Right atrium auricular region (tissue), 2 donors: ENCODE data around the gene PAFAH1B2. TPM values are rescaled to one million over a fixed set of nuclear protein-coding genes. Genes with fewer than 3 reads are reported as not detected.

Experiments
- DNase-seq: peaks from one replicate; pipeline ENCODE4 v3.0.0-alpha.2; 2019; ENCODE audit warnings: low spot score
- H3K27ac ChIP-seq, 2 donors: fragments of 200-600 bp; sonication (generic); 1 replicate in 1 of 2; 2 replicates in 1 of 2; pipeline ENCODE4 v1.5.1; 2016 to 2019
- H3K27me3 ChIP-seq, 2 donors: fragments of 200-600 bp; sonication (generic); one replicate each; pipeline versions ENCODE4 v1.5.1 to v1.6.0; 2017 to 2019
- H3K36me3 ChIP-seq: fragments of 200-600 bp; sonication (generic); one replicate; pipeline ENCODE4 v1.5.1; 2016
- H3K4me1 ChIP-seq, 2 donors: fragments of 200-600 bp; sonication (generic); one replicate each; pipeline versions ENCODE4 v1.5.1 to v1.6.0; 2017 to 2019
- H3K4me3 ChIP-seq, 2 donors: fragments of 200-600 bp; sonication (generic); 1 replicate in 1 of 2; 2 replicates in 1 of 2; pipeline ENCODE4 v1.5.1; 2017 to 2019; ENCODE audit warnings: mild to moderate bottlenecking in 1 of 2, moderate library complexity in 1 of 2
- H3K9me3 ChIP-seq, 2 donors: fragments of 200-600 bp; sonication (generic); one replicate each; pipeline ENCODE4 v1.5.1; 2019
- total RNA-seq, 2 donors: library from RNA; depleted of rRNA; stranded (reverse); fragments of >200 nt; gene quantifications; one replicate each; pipeline ENCODE4 v1.1.0, GENCODE V29; 2016
- TF ChIP-seq, protein P1 (sequence below), 2 donors: fragments of 200-600 bp; sonication (generic); IDR thresholded peaks; one replicate each; pipeline ENCODE4 v1.5.1; 2019; ENCODE audit warnings: antibody characterized with exemption in 2 of 2

The PAFAH1B2 gene
- total RNA-seq, 2 donors from 2014 or later, result 41.1 to 65.8 TPM

DNA sequence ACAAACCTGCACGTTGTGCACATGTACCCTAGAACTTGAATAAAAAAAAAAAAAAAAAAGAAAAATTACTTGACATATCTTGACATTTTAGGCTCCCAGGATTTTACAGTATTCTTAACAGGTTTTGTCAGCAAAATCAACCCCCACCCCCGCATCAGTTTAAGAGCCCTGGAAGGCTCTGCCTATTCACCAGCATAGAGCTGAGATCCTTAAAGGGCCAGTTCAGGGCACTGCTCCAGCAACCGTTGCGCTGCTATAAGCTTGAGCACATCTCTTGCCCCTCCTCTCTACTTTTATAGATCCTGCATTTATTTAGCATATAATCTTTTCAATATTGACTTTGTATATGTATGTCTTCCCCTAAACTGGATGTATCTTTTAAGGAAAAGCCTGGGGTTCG, 697 bp upstream of the PAFAH1B2 start:
- Histone ChIP-seq H3K4me1 (peaks cover 0 to 40% of the 10 kb centered on the region in 2 donors), H3K9me3 (no peaks in the 10 kb centered on the region)
- DNase-seq, result peak; percentile 64

DNA sequence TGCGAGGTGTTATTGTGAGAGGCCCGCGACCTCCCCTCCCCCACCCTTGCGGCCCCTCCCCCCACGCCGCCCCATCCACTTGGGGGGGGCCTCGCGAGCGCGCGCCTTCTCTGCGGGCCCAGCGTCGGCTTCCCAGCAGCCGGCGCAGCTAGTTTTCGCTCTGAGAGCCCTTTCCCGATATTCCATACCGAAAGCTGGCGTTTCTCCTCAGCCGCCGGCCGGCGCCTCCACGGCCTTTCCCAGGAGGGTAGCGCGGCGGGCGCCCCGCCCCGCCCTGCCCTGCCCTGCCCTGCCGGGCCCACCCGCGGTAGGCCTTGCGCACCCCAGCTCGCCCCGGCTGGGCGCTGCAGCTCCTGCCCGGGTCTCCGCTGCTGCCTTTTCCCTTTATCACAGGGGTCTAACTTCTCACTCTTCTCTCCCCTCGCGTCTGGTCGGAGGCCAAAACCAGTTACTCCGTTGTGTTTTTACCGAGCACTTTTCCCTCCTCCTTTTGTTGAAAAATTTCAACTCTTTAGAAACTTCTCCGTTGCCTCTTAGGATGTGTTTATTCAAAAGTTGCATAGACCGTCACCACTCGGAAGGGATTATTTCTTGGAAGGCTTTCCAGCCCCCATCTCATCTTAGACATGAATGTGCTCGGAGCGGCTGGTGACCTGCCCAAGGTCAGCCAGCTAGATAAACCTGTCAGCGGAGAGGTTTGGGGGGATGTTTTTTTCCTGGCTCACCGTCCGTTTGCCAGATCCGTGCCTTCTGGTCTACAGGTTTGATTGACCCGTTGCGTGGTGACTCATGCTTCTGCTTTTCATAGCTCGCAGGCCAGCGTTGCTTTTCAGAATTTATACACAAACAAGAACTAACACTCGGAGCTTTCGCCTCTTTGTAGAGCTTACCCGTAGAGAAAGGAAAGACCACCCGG, 648 bp downstream of the PAFAH1B2 start:
- Histone ChIP-seq H3K36me3 (peaks cover 12% of the 10 kb centered on the region), H3K9me3 (no peaks in the 10 kb centered on the region), H3K4me1 (peaks cover 0 to 45% of the 10 kb centered on the region in 2 donors), H3K4me3 (peak overlapping the region; percentile 94 to 97), H3K27ac (peak overlapping the region; percentile 96), H3K27me3 (no peaks in the 10 kb centered on the region)
- peak; percentile 78 for DNase-seq
- TF ChIP-seq, protein P1, sequence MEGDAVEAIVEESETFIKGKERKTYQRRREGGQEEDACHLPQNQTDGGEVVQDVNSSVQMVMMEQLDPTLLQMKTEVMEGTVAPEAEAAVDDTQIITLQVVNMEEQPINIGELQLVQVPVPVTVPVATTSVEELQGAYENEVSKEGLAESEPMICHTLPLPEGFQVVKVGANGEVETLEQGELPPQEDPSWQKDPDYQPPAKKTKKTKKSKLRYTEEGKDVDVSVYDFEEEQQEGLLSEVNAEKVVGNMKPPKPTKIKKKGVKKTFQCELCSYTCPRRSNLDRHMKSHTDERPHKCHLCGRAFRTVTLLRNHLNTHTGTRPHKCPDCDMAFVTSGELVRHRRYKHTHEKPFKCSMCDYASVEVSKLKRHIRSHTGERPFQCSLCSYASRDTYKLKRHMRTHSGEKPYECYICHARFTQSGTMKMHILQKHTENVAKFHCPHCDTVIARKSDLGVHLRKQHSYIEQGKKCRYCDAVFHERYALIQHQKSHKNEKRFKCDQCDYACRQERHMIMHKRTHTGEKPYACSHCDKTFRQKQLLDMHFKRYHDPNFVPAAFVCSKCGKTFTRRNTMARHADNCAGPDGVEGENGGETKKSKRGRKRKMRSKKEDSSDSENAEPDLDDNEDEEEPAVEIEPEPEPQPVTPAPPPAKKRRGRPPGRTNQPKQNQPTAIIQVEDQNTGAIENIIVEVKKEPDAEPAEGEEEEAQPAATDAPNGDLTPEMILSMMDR (IDR thresholded peaks at IDR 0.05), result no peak

More for the DNA sequence above, 697 bp upstream of the PAFAH1B2 start:
- TF ChIP-seq, protein P1 (IDR thresholded peaks at IDR 0.05), result no peak
- Histone ChIP-seq H3K4me3 (peak overlapping the region; percentile 94 to 97), H3K27me3 (no peaks in the 10 kb centered on the region), H3K27ac (peak overlapping the region; percentile 96), H3K36me3 (peaks cover 12% of the 10 kb centered on the region)

DNA sequence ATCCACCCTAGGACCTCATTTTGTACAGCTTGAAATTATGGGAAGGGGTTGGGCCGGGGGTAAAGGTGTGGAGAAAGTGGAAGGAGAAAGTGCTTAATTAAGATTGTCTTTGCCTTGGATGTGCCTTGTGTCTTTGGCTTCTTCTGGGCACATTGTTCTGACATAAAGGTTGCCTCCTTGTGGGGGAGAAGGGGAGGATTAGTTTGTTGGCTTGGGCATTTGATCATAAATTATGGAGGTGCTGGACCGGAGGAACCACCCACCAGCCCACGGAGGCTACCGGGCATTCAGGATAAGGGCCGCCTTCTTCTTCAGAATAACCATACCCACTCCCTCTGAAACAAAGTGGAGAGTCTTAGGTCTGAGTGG, 1.3 kb downstream of the PAFAH1B2 start:
- DNase-seq, result no peak
- Histone ChIP-seq H3K27ac (peak overlapping the region; percentile 96), H3K4me3 (peak overlapping the region; percentile 94 to 97), H3K27me3 (no peaks in the 10 kb centered on the region), H3K36me3 (peaks cover 12% of the 10 kb centered on the region), H3K9me3 (no peaks in the 10 kb centered on the region), H3K4me1 (peaks cover 0 to 48% of the 10 kb centered on the region in 2 donors)
- TF ChIP-seq, protein P1 (IDR thresholded peaks at IDR 0.05), result no peak

DNA sequence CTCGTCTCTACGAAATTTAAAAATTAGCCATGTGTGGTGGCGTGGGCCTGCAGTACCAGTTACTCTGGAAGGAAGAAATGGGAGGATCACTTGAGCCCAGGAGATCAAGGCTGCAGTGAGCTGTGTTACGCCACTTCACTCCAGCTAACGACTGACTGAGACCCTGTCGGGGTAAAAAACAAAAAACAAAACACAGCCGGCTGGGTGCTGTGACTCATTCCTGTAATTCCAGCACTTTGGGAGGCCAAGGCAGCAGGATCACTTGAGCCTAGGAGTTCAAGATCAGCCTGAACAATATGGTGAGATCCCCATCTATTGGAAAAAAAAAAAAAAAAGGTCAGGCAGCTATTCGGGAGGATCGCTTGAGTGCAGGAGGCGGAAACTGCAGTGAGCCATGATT, 2.4 kb downstream of the PAFAH1B2 start:
- H3K9me3 ChIP-seq, result no peaks in the 10 kb centered on the region
- TF ChIP-seq, protein P1 (IDR thresholded peaks at IDR 0.05), result no peak
- peak overlapping the region in 1 of 2 donors; percentile 16 for H3K27ac ChIP-seq
- H3K36me3 ChIP-seq, result peaks cover 12% of the 10 kb centered on the region
- H3K27me3 ChIP-seq, result no peaks in the 10 kb centered on the region
- peaks cover 0 to 51% of the 10 kb centered on the region in 2 donors for H3K4me1 ChIP-seq
- no peak overlapping the region for H3K4me3 ChIP-seq
- DNase-seq, result no peak

DNA sequence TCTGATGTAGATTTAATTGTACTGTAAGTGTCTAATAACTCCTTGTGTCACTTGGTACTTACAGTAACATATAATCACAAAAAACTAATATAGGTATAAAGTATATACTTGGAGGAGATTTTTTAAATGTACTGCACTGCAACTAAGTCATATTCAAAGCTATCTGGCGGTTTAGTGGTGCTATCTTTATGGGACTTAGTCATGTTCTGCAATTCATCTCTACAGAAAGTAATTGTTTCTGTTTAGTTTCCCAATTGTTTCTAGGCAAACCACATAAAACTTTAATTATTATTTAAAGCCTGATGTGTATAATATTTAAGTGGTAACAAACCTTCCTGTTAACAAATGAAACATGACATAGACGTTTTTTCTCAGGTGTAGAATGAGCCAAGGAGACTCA, 8.0 kb downstream of the PAFAH1B2 start:
- H3K4me1 ChIP-seq, result peaks cover 0 to 49% of the 10 kb centered on the region in 2 donors

More for the DNA sequence above, 8.0 kb downstream of the PAFAH1B2 start:
- peaks cover 37% of the 10 kb centered on the region for H3K36me3 ChIP-seq
- no peaks in the 10 kb centered on the region for H3K27me3 ChIP-seq
- DNase-seq, result no peak
- TF ChIP-seq, protein P1 (IDR thresholded peaks at IDR 0.05), result no peak
- no peaks in the 10 kb centered on the region for H3K9me3 ChIP-seq
- H3K4me3 ChIP-seq, result no peak overlapping the region
- no peak overlapping the region for H3K27ac ChIP-seq
